A549 (cell line): ENCODE data around the gene PPHLN1. TPM values are rescaled to one million over a fixed set of nuclear protein-coding genes. Genes with fewer than 3 reads are reported as not detected.

ENCODE experiments used
- ATAC-seq, 2 experiments: fragments of 200-7000 bp in 1 of 2; fragments of >200 bp in 1 of 2; cut with Nextera tagmentation in 1 of 2; cut with Tn5 transposase in 1 of 2; 3 replicates each; pipeline versions ENCODE4 v1.8.0 to v1.9.1; 2018 to 2020; ENCODE audit warnings: mild to moderate bottlenecking in 1 of 2, moderate library complexity in 1 of 2
- CTCF ChIA-PET: fragments of 300-600 bp; sonication (Branson Sonifier 250); formaldehyde crosslinking; extraction: SDS; loops from one replicate; lab custom pipeline; 2021; ENCODE audit warnings: antibody characterized with exemption, inconsistent platforms; lab: Yijun Ruan, JAX
- POLR2A ChIA-PET: fragments of 350-600 bp; formaldehyde crosslinking; extraction: SDS; loops from one replicate; lab custom pipeline; 2021; ENCODE audit warnings: antibody characterized with exemption, inconsistent platforms; lab: Yijun Ruan, JAX
- DNase-seq, 2 experiments: peaks; one replicate each; pipeline versions ENCODE4 v3.0.0 to v3.0.0-alpha.2; 2011 to 2016; ENCODE audit warnings: low read depth in 1 of 2, low spot score in 1 of 2
- FAIRE-seq: peaks from 2 replicates; lab custom pipeline; 2011; peaks lifted over from hg19 to GRCh38; lab: Jason Lieb, UNC
- H3K27ac ChIP-seq, 2 experiments: fragments of >200 bp; sonication (Bioruptor Twin); formaldehyde crosslinking; 3 replicates each; pipeline ENCODE4 v1.5.1; 2016 to 2017
- H3K4me1 ChIP-seq: fragments of >200 bp; sonication (Bioruptor Twin); formaldehyde crosslinking; 3 replicates; pipeline ENCODE4 v1.6.1; 2016
- H3K4me2 ChIP-seq: fragments of >200 bp; sonication (Bioruptor Twin); formaldehyde crosslinking; 3 replicates; pipeline ENCODE4 v1.6.1; 2016
- H3K4me3 ChIP-seq: fragments of >200 bp; sonication (Bioruptor Twin); formaldehyde crosslinking; 3 replicates; pipeline ENCODE4 v1.5.1; 2016
- H3K9me3 ChIP-seq: fragments of >200 bp; sonication (Bioruptor Twin); formaldehyde crosslinking; 3 replicates; pipeline ENCODE4 v1.6.1; 2016
- CEBPB ChIP-seq, 2 experiments: fragments of >200 bp in 1 of 2; sonication (Bioruptor Twin) in 1 of 2; formaldehyde crosslinking in 1 of 2; IDR thresholded peaks; 2 replicates each; pipeline ENCODE4 v1.6.1; 2012 to 2016
- CHD2 ChIP-seq: fragments of 150-350 bp; IDR thresholded peaks from 2 replicates; pipeline ENCODE4 v1.6.1; 2014; ENCODE audit warnings: low read length; ENCODE audit not compliant: partially characterized antibody
- EHMT2 ChIP-seq: fragments of 200-600 bp; sonication (generic); IDR thresholded peaks from 2 replicates; pipeline ENCODE4 v1.6.1; 2016; ENCODE audit warnings: antibody characterized with exemption, low read depth, mild to moderate bottlenecking, moderate library complexity
- ESRRA ChIP-seq: fragments of 150-350 bp; IDR thresholded peaks from 2 replicates; pipeline ENCODE4 v1.6.1; 2014; ENCODE audit warnings: mild to moderate bottlenecking, low read length, borderline replicate concordance
- FOSB ChIP-seq: fragments of 250-450 bp; sonication (Bioruptor Pico); IDR thresholded peaks from 2 replicates; pipeline ENCODE4 v1.5.0; 2020; ENCODE audit warnings: mild to moderate bottlenecking, moderate library complexity
- FOSL2 ChIP-seq, 2 experiments: fragments of 450-650 bp in 1 of 2; fragments of >200 bp in 1 of 2; sonication (Bioruptor Twin) in 1 of 2; formaldehyde crosslinking; IDR thresholded peaks; 2 replicates each; pipeline versions ENCODE4 v1.5.0 to v1.6.1; 2016 to 2020; ENCODE audit warnings: mild to moderate bottlenecking in 1 of 2, moderate library complexity in 1 of 2
- FOXS1 ChIP-seq: fragments of 250-450 bp; sonication (Bioruptor Pico); IDR thresholded peaks from 2 replicates; pipeline ENCODE4 v1.5.0; 2020; ENCODE audit warnings: mild to moderate bottlenecking, moderate library complexity
- HDAC2 ChIP-seq: fragments of 200-600 bp; sonication (generic); IDR thresholded peaks from 2 replicates; pipeline ENCODE4 v1.6.1; 2016
- HOXA7 ChIP-seq: fragments of 250-450 bp; sonication (Bioruptor Pico); IDR thresholded peaks from 2 replicates; pipeline ENCODE4 v1.5.0; 2020; ENCODE audit warnings: mild to moderate bottlenecking, moderate library complexity
- HOXB13 ChIP-seq: fragments of 250-450 bp; sonication (Bioruptor Pico); IDR thresholded peaks from 2 replicates; pipeline ENCODE4 v1.5.0; 2020; ENCODE audit warnings: low read depth, mild to moderate bottlenecking, moderate library complexity
- HOXB5 ChIP-seq: fragments of 250-450 bp; sonication (Bioruptor Pico); IDR thresholded peaks from 2 replicates; pipeline ENCODE4 v1.5.0; 2020; ENCODE audit warnings: mild to moderate bottlenecking, moderate library complexity
- JUNB ChIP-seq: fragments of >200 bp; sonication (Bioruptor Twin); formaldehyde crosslinking; IDR thresholded peaks from 2 replicates; pipeline ENCODE4 v1.6.1; 2016
- KDM5A ChIP-seq: fragments of 200-600 bp; sonication (generic); IDR thresholded peaks from 2 replicates; pipeline ENCODE4 v1.6.1; 2016; ENCODE audit warnings: antibody characterized with exemption, mild to moderate bottlenecking
- MAFK ChIP-seq: fragments of 450-650 bp; IDR thresholded peaks from 2 replicates; pipeline ENCODE4 v1.6.1; 2014; ENCODE audit not compliant: partially characterized antibody
- MAZ ChIP-seq: fragments of 150-350 bp; IDR thresholded peaks from 2 replicates; pipeline ENCODE4 v1.6.1; 2014; ENCODE audit warnings: antibody characterized with exemption, low read depth, low read length, borderline replicate concordance
- MYC ChIP-seq: IDR thresholded peaks from 2 replicates; pipeline ENCODE4 v1.6.1; 2012; ENCODE audit warnings: mild to moderate bottlenecking, inconsistent platforms, low read length, improper control_type of control experiment, borderline replicate concordance
- POLR2A ChIP-seq: IDR thresholded peaks from 2 replicates; pipeline ENCODE4 v1.6.1; 2012; ENCODE audit warnings: mild to moderate bottlenecking, low read length
- POLR2AphosphoS2 ChIP-seq: conservative IDR thresholded peaks from 2 replicates; pipeline ENCODE4 v1.6.1; 2012; ENCODE audit warnings: low read length, improper control_type of control experiment, inconsistent platforms
- RARB ChIP-seq: fragments of 250-450 bp; sonication (Bioruptor Pico); IDR thresholded peaks from 2 replicates; pipeline ENCODE4 v1.8.0; 2021; ENCODE audit warnings: mild to moderate bottlenecking, moderate library complexity
- RFX5 ChIP-seq: fragments of 450-650 bp; IDR thresholded peaks from 2 replicates; pipeline ENCODE4 v1.7.1; 2014; ENCODE audit warnings: antibody characterized with exemption, mild to moderate bottlenecking, moderate library complexity
- RNF2 ChIP-seq: fragments of 200-600 bp; sonication (generic); IDR thresholded peaks from 2 replicates; pipeline ENCODE4 v1.6.1; 2016; ENCODE audit warnings: low read depth, mild to moderate bottlenecking, antibody characterized with exemption, moderate library complexity, borderline replicate concordance
- SMC3 ChIP-seq: fragments of >200 bp; sonication (Bioruptor Twin); formaldehyde crosslinking; IDR thresholded peaks from 3 replicates; pipeline ENCODE4 v1.6.1; 2018; ENCODE audit warnings: inconsistent platforms
- ZC3H11A ChIP-seq: fragments of 450-650 bp; IDR thresholded peaks from 2 replicates; pipeline ENCODE4 v1.6.1; 2014; ENCODE audit warnings: antibody characterized with exemption, mild to moderate bottlenecking
- ZNF302 ChIP-seq: fragments of 250-450 bp; sonication (Bioruptor Pico); IDR thresholded peaks from 2 replicates; pipeline ENCODE4 v1.9.0; 2021; ENCODE audit warnings: inconsistent platforms, mild to moderate bottlenecking, moderate library complexity
- WGBS: methylation state at CpG from one replicate; pipeline ENCODE4 v1.1.6; 2017; ENCODE audit errors: missing lambda C conversion rate; 5-methylcytosine and 5-hydroxymethylcytosine counted together
- polyA plus RNA-seq, 4 experiments: library from polyadenylated mRNA; depleted of rRNA in 3 of 4; stranded (reverse); fragments of >200 nt; fragmentation: RNase III in 1 of 4; extraction: RNeasy Plus Mini Kit Qiagen cat#74134 plus additional on column Dnase treatment in 1 of 4; gene quantifications; 2 replicates in 3 of 4; 3 replicates in 1 of 4; pipeline ENCODE4 v1.2.3, GENCODE V29; 2011 to 2017
- TF ChIP-seq, protein P1 (sequence below): fragments of >200 bp; sonication (Bioruptor Twin); formaldehyde crosslinking; IDR thresholded peaks from 3 replicates; pipeline ENCODE4 v1.5.1; 2016
- TF ChIP-seq, protein P2 (sequence below): fragments of 150-350 bp; IDR thresholded peaks from 2 replicates; pipeline ENCODE4 v1.6.1; 2014; ENCODE audit warnings: low read depth, mild to moderate bottlenecking, low read length
- TF ChIP-seq, protein P3 (sequence below): IDR thresholded peaks from 2 replicates; pipeline ENCODE4 v1.6.1; 2012
- TF ChIP-seq, protein P4 (sequence below): fragments of 450-650 bp; IDR thresholded peaks from 2 replicates; pipeline ENCODE4 v1.6.1; 2014; ENCODE audit warnings: antibody characterized with exemption
- TF ChIP-seq, protein P5 (sequence below): fragments of >200 bp; sonication (Bioruptor Twin); formaldehyde crosslinking; IDR thresholded peaks from 2 replicates; pipeline ENCODE4 v1.6.1; 2016

The PPHLN1 gene
- polyA plus RNA-seq, 2 of the 4 experiments (the other 2 are of a cell fraction), result 55.5 to 135 TPM

DNA sequence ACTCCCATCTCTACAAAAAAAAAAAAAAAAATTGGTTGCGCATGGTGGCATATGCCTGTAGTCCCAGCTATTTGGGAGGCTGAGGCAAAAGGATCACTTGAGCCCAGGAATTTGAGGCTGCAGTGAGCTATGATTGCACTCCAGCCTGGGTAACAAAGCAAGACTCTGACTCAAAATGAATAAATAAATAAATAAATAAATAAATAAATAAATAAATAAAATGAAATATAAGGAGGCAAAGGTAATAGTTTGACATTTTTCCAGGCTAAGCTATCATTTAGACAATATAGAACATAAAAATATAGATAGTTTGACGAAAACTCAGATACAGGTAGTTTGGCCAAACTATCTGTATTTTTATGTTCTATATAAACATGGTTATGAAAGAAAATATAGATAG lies 40.5 kb upstream of the PPHLN1 start:
- H3K4me2 ChIP-seq, result no peak overlapping the region
- no peak overlapping the region for H3K27ac ChIP-seq
- TF ChIP-seq, protein P1, sequence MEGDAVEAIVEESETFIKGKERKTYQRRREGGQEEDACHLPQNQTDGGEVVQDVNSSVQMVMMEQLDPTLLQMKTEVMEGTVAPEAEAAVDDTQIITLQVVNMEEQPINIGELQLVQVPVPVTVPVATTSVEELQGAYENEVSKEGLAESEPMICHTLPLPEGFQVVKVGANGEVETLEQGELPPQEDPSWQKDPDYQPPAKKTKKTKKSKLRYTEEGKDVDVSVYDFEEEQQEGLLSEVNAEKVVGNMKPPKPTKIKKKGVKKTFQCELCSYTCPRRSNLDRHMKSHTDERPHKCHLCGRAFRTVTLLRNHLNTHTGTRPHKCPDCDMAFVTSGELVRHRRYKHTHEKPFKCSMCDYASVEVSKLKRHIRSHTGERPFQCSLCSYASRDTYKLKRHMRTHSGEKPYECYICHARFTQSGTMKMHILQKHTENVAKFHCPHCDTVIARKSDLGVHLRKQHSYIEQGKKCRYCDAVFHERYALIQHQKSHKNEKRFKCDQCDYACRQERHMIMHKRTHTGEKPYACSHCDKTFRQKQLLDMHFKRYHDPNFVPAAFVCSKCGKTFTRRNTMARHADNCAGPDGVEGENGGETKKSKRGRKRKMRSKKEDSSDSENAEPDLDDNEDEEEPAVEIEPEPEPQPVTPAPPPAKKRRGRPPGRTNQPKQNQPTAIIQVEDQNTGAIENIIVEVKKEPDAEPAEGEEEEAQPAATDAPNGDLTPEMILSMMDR, result no peak
- no peak for TF ChIP-seq HOXB13 (CRISPR knock-in tag)
- TF ChIP-seq ZC3H11A, result peak; percentile 91
- H3K4me3 ChIP-seq, result no peak overlapping the region
- ChIA-PET POLR2A (no interaction called here), CTCF (interaction anchor here (0.6 kb wide), 1 partner anchor 100 kb away, joined by 3 read pairs; no protein-coding TSS in a partner anchor)
- DNase-seq (no peak), ATAC-seq (no peak), FAIRE-seq (no peak)
- H3K4me1 ChIP-seq, result no peaks in the 10 kb centered on the region
- no peaks in the 10 kb centered on the region for H3K9me3 ChIP-seq
- 89% methylated on average over 2 of the region's 2 CpGs for WGBS

DNA sequence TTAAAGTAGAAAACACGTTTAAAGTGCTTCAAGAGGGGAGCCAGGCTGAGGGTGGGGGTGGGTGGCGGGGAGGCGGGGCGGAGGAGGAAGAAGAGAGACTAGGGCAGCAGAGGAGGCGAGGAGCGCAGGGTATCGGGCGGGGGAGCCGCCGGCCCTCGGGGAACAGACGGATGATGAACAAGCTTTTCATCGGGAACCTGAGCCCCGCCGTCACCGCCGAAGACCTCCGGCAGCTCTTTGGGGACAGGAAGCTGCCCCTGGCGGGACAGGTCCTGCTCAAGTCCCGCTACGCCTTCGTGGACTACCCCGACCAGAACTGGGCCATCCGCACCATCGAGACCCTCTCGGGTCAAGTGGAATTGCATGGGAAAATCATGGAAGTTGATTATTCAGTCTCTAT lies 39.2 kb upstream of the PPHLN1 start:
- H3K9me3 ChIP-seq, result no peaks in the 10 kb centered on the region
- DNase-seq, result no peak

DNA sequence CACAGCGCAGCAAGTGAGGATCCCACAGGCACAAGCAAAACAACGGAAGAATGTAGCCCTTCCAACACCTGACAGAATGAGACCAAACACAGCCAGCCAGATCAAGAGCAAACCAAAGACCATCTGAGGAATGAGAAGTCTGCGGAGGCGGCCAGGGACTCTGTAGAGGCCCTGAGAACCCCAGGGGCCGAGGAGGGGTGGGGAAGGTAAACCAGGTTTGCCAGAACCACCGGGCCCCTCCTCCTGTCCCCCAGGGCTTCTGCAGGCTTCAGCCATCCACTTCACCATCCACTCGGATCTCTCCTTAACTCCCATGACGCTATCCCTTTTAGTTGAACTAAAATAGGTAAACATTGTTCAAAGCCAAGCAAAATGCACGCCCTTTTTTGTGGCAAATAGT lies 37.4 kb upstream of the PPHLN1 start:
- H3K4me1 ChIP-seq, result no peaks in the 10 kb centered on the region
- H3K4me2 ChIP-seq, result no peak overlapping the region
- H3K27ac ChIP-seq, result no peak overlapping the region
- ChIA-PET POLR2A (no interaction called here), CTCF (no interaction called here)
- H3K9me3 ChIP-seq, result no peaks in the 10 kb centered on the region
- no peak for ATAC-seq
- 52% methylated on average over 9 of the region's 9 CpGs for WGBS
- no peak for FAIRE-seq
- DNase-seq, result no peak
- H3K4me3 ChIP-seq, result no peak overlapping the region
- no peak for TF ChIP-seq JUNB
- TF ChIP-seq, protein P2, sequence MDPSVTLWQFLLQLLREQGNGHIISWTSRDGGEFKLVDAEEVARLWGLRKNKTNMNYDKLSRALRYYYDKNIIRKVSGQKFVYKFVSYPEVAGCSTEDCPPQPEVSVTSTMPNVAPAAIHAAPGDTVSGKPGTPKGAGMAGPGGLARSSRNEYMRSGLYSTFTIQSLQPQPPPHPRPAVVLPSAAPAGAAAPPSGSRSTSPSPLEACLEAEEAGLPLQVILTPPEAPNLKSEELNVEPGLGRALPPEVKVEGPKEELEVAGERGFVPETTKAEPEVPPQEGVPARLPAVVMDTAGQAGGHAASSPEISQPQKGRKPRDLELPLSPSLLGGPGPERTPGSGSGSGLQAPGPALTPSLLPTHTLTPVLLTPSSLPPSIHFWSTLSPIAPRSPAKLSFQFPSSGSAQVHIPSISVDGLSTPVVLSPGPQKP, result no peak
- TF ChIP-seq HOXA7, result no peak
- TF ChIP-seq MAFK, result no peak
- no peak for TF ChIP-seq ESRRA
- TF ChIP-seq SMC3, result no peak
- TF ChIP-seq, protein P3, sequence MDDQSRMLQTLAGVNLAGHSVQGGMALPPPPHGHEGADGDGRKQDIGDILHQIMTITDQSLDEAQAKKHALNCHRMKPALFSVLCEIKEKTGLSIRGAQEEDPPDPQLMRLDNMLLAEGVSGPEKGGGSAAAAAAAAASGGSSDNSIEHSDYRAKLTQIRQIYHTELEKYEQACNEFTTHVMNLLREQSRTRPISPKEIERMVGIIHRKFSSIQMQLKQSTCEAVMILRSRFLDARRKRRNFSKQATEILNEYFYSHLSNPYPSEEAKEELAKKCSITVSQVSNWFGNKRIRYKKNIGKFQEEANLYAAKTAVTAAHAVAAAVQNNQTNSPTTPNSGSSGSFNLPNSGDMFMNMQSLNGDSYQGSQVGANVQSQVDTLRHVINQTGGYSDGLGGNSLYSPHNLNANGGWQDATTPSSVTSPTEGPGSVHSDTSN, result no peak
- TF ChIP-seq, protein P4, sequence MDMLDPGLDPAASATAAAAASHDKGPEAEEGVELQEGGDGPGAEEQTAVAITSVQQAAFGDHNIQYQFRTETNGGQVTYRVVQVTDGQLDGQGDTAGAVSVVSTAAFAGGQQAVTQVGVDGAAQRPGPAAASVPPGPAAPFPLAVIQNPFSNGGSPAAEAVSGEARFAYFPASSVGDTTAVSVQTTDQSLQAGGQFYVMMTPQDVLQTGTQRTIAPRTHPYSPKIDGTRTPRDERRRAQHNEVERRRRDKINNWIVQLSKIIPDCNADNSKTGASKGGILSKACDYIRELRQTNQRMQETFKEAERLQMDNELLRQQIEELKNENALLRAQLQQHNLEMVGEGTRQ, result no peak
- no peak for TF ChIP-seq HDAC2
- TF ChIP-seq MAZ, result no peak
- no peak for TF ChIP-seq CHD2
- TF ChIP-seq KDM5A, result no peak
- no peak for TF ChIP-seq EHMT2
- TF ChIP-seq RNF2, result no peak
- no peak for TF ChIP-seq POLR2AphosphoS2
- TF ChIP-seq FOXS1, result no peak
- TF ChIP-seq, protein P5, sequence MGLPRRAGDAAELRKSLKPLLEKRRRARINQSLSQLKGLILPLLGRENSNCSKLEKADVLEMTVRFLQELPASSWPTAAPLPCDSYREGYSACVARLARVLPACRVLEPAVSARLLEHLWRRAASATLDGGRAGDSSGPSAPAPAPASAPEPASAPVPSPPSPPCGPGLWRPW, result no peak
- TF ChIP-seq RFX5, result no peak

More for the DNA sequence above, 39.2 kb upstream of the PPHLN1 start:
- H3K4me1 ChIP-seq, result no peaks in the 10 kb centered on the region
- 77% methylated on average over 23 of the region's 26 CpGs for WGBS
- no peak for FAIRE-seq
- H3K27ac ChIP-seq, result no peak overlapping the region
- CTCF ChIA-PET, result interaction anchor here (1.1 kb wide), 1 partner anchor 9 kb away, joined by 3 read pairs; no protein-coding TSS in a partner anchor
- POLR2A ChIA-PET, result no interaction called here
- no peak overlapping the region for H3K4me2 ChIP-seq
- ATAC-seq, result no peak
- TF ChIP-seq HOXB5 (CRISPR knock-in tag), result no peak
- no peak for TF ChIP-seq RFX5
- TF ChIP-seq POLR2AphosphoS2, result no peak
- TF ChIP-seq POLR2A, result no peak
- TF ChIP-seq, protein P1, result no peak
- TF ChIP-seq MYC, result no peak
- TF ChIP-seq KDM5A, result no peak
- TF ChIP-seq, protein P5, result no peak
- no peak for TF ChIP-seq FOSB (CRISPR knock-in tag)
- TF ChIP-seq MAFK, result no peak
- no peak for TF ChIP-seq ZNF302
- TF ChIP-seq CEBPB (IDR thresholded peaks at IDR 0.05), result no peak
- TF ChIP-seq RARB (CRISPR knock-in tag), result no peak
- TF ChIP-seq FOSL2 (IDR thresholded peaks at IDR 0.05), result no peak
- no peak for TF ChIP-seq FOSL2 (CRISPR knock-in tag; IDR thresholded peaks at IDR 0.05)
- no peak overlapping the region for H3K4me3 ChIP-seq
